SK-N-SH (cell line): ENCODE data around the gene ZBTB16.

Experiments
- CTCF ChIP-seq: fragments of 200-600 bp; sonication (generic); IDR thresholded peaks from 2 replicates; pipeline ENCODE4 v1.6.1; 2017; ENCODE audit warnings: antibody characterized with exemption, mild to moderate bottlenecking, moderate library complexity
- EP300 ChIP-seq, 2 experiments: IDR thresholded peaks; 2 replicates each; pipeline versions ENCODE4 v1.4.0 to v1.6.1; 2012; ENCODE audit warnings: borderline replicate concordance in 1 of 2, low read depth in 1 of 2, low read length in 1 of 2
- FOXM1 ChIP-seq: IDR thresholded peaks from 2 replicates; pipeline ENCODE4 v1.4.0; 2012; ENCODE audit warnings: low read depth, mild to moderate bottlenecking
- GABPA ChIP-seq: IDR thresholded peaks from 2 replicates; pipeline ENCODE4 v1.4.0; 2012; ENCODE audit warnings: low read depth, mild to moderate bottlenecking
- JUND ChIP-seq: IDR thresholded peaks from 2 replicates; pipeline ENCODE4 v1.4.0; 2012
- MAX ChIP-seq: IDR thresholded peaks from 2 replicates; pipeline ENCODE4 v1.4.0; 2012; ENCODE audit warnings: low read depth
- MEF2A ChIP-seq: IDR thresholded peaks from 2 replicates; pipeline ENCODE4 v1.4.0; 2012; ENCODE audit warnings: low read depth, borderline replicate concordance
- POLR2AphosphoS5 ChIP-seq: IDR thresholded peaks from 2 replicates; pipeline ENCODE4 v1.6.1; 2012; ENCODE audit warnings: low read depth, low read length
- RFX5 ChIP-seq: IDR thresholded peaks from 2 replicates; pipeline ENCODE4 v1.6.1; 2012; ENCODE audit warnings: mild to moderate bottlenecking, improper control_type of control experiment, low read length
- RXRA ChIP-seq: IDR thresholded peaks from 2 replicates; pipeline ENCODE4 v1.4.0; 2012; ENCODE audit warnings: low read depth, mild to moderate bottlenecking, borderline replicate concordance
- SIN3A ChIP-seq: IDR thresholded peaks from 2 replicates; pipeline ENCODE4 v1.6.1; 2012; ENCODE audit warnings: low read depth, mild to moderate bottlenecking, low read length, moderate library complexity, borderline replicate concordance
- TAF1 ChIP-seq: IDR thresholded peaks from 2 replicates; pipeline ENCODE4 v1.6.1; 2012; ENCODE audit warnings: low read depth, mild to moderate bottlenecking, low read length, moderate library complexity, borderline replicate concordance
- TCF12 ChIP-seq: IDR thresholded peaks from 2 replicates; pipeline ENCODE4 v1.4.0; 2012
- YY1 ChIP-seq: IDR thresholded peaks from 2 replicates; pipeline ENCODE4 v1.4.0; 2012; ENCODE audit warnings: low read depth, mild to moderate bottlenecking

GRCh38 chr11:114293201-114293711 lies 233.7 kb downstream of the ZBTB16 start:
- TF ChIP-seq CTCF, result no peak
- TF ChIP-seq RFX5, result no peak
- no peak for TF ChIP-seq RXRA
- TF ChIP-seq MAX, result no peak
- no peak for TF ChIP-seq TAF1
- no peak for TF ChIP-seq YY1
- TF ChIP-seq POLR2AphosphoS5, result no peak
- TF ChIP-seq EP300 (IDR thresholded peaks at IDR 0.05; ENCODE audit: borderline replicate concordance in 1 of 2, low read depth in 1 of 2, low read length in 1 of 2), result no peak
- TF ChIP-seq FOXM1, result no peak
- TF ChIP-seq SIN3A, result no peak
- no peak for TF ChIP-seq MEF2A
- TF ChIP-seq GABPA, result no peak
- TF ChIP-seq JUND, result no peak
- no peak for TF ChIP-seq TCF12
